RWPE1 (cell line): ENCODE measurements around the gene DENND4B.
A peak's percentile ranks its signal among the peaks of the same experiment; 100 is the strongest.

ENCODE experiments used
- CTCF ChIA-PET: fragments of 350-600 bp; sonication (Branson Sonifier 250); formaldehyde crosslinking; extraction: SDS; loops from one replicate; lab custom pipeline; 2021; lab: Yijun Ruan, JAX
- POLR2A ChIA-PET: fragments of 400-600 bp; formaldehyde crosslinking; extraction: SDS; loops from one replicate; lab custom pipeline; 2020; ENCODE audit warnings: antibody characterized with exemption; ENCODE audit not compliant: low non-redundant PET; lab: Yijun Ruan, JAX
- DNase-seq: peaks from one replicate; pipeline ENCODE4 v3.0.0; 2012; ENCODE audit warnings: low spot score
- H3K27ac ChIP-seq: fragments of 450-650 bp; 2 replicates; pipeline ENCODE4 v1.5.1; 2017
- CTCF ChIP-seq: fragments of 450-650 bp; conservative IDR thresholded peaks from 2 replicates; pipeline ENCODE4 v1.5.1; 2017; ENCODE audit warnings: low read depth, mild to moderate bottlenecking

The DENND4B gene

GRCh38 chr1:153970346-153970745 is 23.8 kb upstream of the DENND4B start:
- CTCF ChIA-PET: interaction anchor here (1.0 to 1.2 kb wide), 2 partner anchors 16 to 173 kb away, joined by 4 read pairs; partner anchors contain the start of gene RAB13
- TF ChIP-seq CTCF: no peak
- 0 out of 2 replicates have a peak overlapping the region, but pooled peaks have one; percentile 98 for H3K27ac ChIP-seq

GRCh38 chr1:153968972-153969371 is 22.5 kb upstream of the DENND4B start:
- no peak for TF ChIP-seq CTCF
- POLR2A ChIA-PET: no interaction called here
- H3K27ac ChIP-seq: peak overlapping the region; percentile 98
- CTCF ChIA-PET: no interaction called here
- no peak for DNase-seq

More at GRCh38 chr1:153970346-153970745, 23.8 kb upstream of the DENND4B start:
- no peak for DNase-seq
- POLR2A ChIA-PET: no interaction called here

GRCh38 chr1:153968408-153968807 is 21.9 kb upstream of the DENND4B start:
- POLR2A ChIA-PET: interaction anchor here (2.4 kb wide), 1 partner anchor 22 kb away, joined by 8 read pairs; the partner anchor contains the start of gene RPS27
- peak overlapping the region; percentile 98 for H3K27ac ChIP-seq
- CTCF ChIA-PET: interaction anchor here (1.1 kb wide), 1 partner anchor 18 kb away, joined by 3 read pairs; the partner anchor contains the start of gene RAB13
- no peak for DNase-seq
- TF ChIP-seq CTCF: no peak

GRCh38 chr1:153968000-153968363 is 21.5 kb upstream of the DENND4B start:
- no peak for TF ChIP-seq CTCF
- H3K27ac ChIP-seq: peak overlapping the region; percentile 98
- CTCF ChIA-PET: interaction anchor here (1.0 to 1.1 kb wide), 2 partner anchors 8 to 18 kb away, joined by 3 to 5 read pairs; partner anchors contain the start of gene RAB13

GRCh38 chr1:153967107-153967999 is 20.8 kb upstream of the DENND4B start, which contains the start of gene CREB3L4:
CREB3L4 (plus strand) TSS chr1:153967902; CDS start chr1:153968526, 624 bp downstream.
- CTCF ChIA-PET: interaction anchor here (0.5 to 1.8 kb wide), 6 partner anchors 9 to 21 kb away, joined by 3 to 8 read pairs (median 4); partner anchors contain the start of genes CRTC2, DENND4B and RAB13
- POLR2A ChIA-PET: interaction anchor here (0.6 to 2.4 kb wide), 8 partner anchors 10 to 415 kb away, joined by 3 to 16 read pairs (median 3); partner anchors contain the start of genes DENND4B, JTB, RAB13 and RPS27
- peak; percentile 54 for TF ChIP-seq CTCF
- H3K27ac ChIP-seq: peak within 1 kb of the TSS; percentile 98
- DNase-seq: peak; percentile 91

More at GRCh38 chr1:153968000-153968363, 21.5 kb upstream of the DENND4B start:
- no peak for DNase-seq
- POLR2A ChIA-PET: interaction anchor here (1.4 to 2.4 kb wide), 2 partner anchors 22 kb away, joined by 6 to 8 read pairs; partner anchors contain the start of genes DENND4B and RPS27

GRCh38 chr1:153963850-153964331 is 17.4 kb upstream of the DENND4B start:
- peak; percentile 77 for DNase-seq
- H3K27ac ChIP-seq: peak overlapping the region; percentile 98
- ChIA-PET POLR2A (interaction anchor here (0.5 to 0.6 kb wide), 4 partner anchors 28 to 414 kb away, joined by 3 to 10 read pairs (median 4); partner anchors contain the start of gene ILF2), CTCF (no interaction called here)
- no peak for TF ChIP-seq CTCF
